GM12891 (cell line): ENCODE results near the gene ADCY1.
"Not testable (repeated sequence)": the region's sequence is repeated elsewhere in the genome, so short reads cannot be mapped to it uniquely, and the experiment has no call there.

ENCODE experiments used
- DNase-seq: peaks from one replicate; pipeline ENCODE4 v3.0.0; 2011; ENCODE audit warnings: low spot score; ENCODE audit not compliant: insufficient read length
- FAIRE-seq: peaks from 2 replicates; lab custom pipeline; 2011; peaks lifted over from hg19 to GRCh38; lab: Jason Lieb, UNC
- POLR2A ChIP-seq: IDR thresholded peaks from 2 replicates; pipeline ENCODE4 v1.6.1; 2011; ENCODE audit warnings: low read depth, low read length, control low read depth
- POLR2AphosphoS5 ChIP-seq: IDR thresholded peaks from 2 replicates; pipeline ENCODE4 v1.6.1; 2011; ENCODE audit warnings: low read depth, low read length, control low read depth
- POU2F2 ChIP-seq: IDR thresholded peaks from 2 replicates; pipeline ENCODE4 v1.6.1; 2011; ENCODE audit warnings: low read depth, mild to moderate bottlenecking, control low read depth, low read length, moderate library complexity

Gene ADCY1

DNA sequence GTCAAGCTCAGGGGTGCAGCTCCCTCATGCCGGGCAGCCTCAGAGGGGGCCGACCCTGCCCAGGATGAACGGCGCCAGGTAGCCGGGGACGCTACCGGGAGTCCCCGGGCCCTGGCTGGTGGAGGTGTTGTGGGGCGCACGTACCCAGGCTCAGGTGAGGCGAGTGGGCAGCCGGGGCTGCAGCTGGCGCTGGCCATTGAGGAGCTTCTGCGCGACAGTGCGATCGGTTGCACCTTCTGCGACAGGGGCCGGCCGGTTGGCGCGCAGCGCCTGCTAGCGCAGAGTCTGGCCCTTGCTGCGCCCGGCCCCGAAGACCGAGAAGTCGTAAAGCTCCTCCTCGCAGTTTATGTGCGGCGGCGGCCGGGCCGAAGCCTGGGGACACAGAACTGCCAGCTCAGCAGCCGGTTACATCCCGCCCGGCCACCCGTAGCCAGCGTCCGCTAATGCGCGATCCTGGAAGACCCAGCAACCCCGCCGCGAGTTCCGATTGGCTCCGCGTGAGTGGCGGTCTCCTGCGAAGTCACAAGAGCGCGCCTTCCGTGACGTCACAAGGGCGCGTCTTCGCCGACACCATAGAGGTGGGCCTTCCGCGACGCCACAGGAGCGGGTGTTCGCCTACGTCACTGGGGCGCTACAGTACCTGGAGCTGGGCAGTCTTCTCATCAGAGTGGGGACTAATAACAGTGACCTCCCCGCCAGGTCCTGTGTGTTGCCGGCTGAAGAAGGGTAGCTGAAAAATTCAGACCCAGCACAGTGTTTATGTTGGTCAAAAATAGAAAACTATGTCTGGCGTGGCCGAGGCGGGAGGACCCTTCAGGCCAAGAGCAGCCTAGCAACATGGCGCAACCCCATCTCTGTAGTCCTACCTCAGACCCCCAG, 194.6 kb downstream of the ADCY1 start:
- TF ChIP-seq POLR2AphosphoS5 (0 out of 2 replicates have a peak, but pooled peaks have one; percentile 43), POLR2A (peak; percentile 55; the same call in 1 of the 2 replicates), POU2F2 (peak; percentile 59; the same call in 1 of the 2 replicates)
- FAIRE-seq = peak; percentile 97
- DNase-seq = peak; percentile 72

DNA sequence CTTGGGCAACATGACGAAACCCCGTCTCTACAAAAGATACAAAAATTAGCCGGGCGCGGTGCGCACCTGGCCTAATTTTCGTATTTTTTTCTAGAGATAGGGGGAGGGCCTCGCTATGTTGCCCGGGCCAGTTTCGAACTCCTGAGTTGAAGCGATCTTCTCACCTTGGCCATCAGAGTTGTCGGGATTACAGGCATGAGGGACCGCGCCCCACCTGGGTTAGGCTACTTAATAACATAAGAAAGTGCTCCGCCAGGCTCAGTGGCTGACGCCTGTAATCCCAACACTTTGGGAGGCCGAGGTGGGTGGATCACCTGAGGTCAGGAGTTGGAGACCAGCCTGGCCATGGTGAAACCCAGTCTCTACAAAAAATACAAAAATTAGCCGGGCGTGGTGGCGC, 195.5 kb downstream of the ADCY1 start:
- not testable (repeated sequence) for FAIRE-seq, DNase-seq
